Adrenal gland (tissue), 12 donors: ENCODE data around the gene DNAH11. TPM values are rescaled to one million over a fixed set of nuclear protein-coding genes. Genes with fewer than 3 reads are reported as not detected.
"Not testable (repeated sequence)": the region's sequence is repeated elsewhere in the genome, so short reads cannot be mapped to it uniquely, and the experiment has no call there.

Source experiments
- DNase-seq, 7 donors: peaks; one replicate each; pipeline ENCODE4 v3.0.0-alpha.2; 2019 to 2020
- H3K27ac ChIP-seq, 5 donors: fragments of 200-600 bp; sonication (generic) in 4 of 5; 1 replicate in 3 of 5; 2 replicates in 2 of 5; pipeline versions ENCODE4 v1.5.1 to v1.8.0; 2016 to 2020; ENCODE audit warnings: mild to moderate bottlenecking in 1 of 5
- H3K27me3 ChIP-seq: fragments of 200-600 bp; 2 replicates; pipeline ENCODE4 v1.8.0; 2021
- H3K36me3 ChIP-seq, 2 donors: fragments of 200-600 bp; replicated peaks in 1 of 2; 1 replicate in 1 of 2; 2 replicates in 1 of 2; pipeline versions ENCODE4 v1.5.1 to v1.8.0; 2018 to 2022
- H3K4me1 ChIP-seq, 2 donors: fragments of 200-600 bp; replicated peaks in 1 of 2; 1 replicate in 1 of 2; 2 replicates in 1 of 2; pipeline versions ENCODE4 v1.5.1 to v1.8.0; 2018 to 2021
- H3K4me3 ChIP-seq, 4 donors: fragments of 200-600 bp; sonication (generic) in 3 of 4; one replicate each; pipeline ENCODE4 v1.5.1; 2016 to 2018
- H3K9me3 ChIP-seq, 3 donors: fragments of 200-600 bp; sonication (generic) in 1 of 3; replicated peaks in 1 of 3; 1 replicate in 2 of 3; 2 replicates in 1 of 3; pipeline versions ENCODE4 v1.5.1 to v1.8.0; 2016 to 2021
- CTCF ChIP-seq, 6 experiments: fragments of 450-650 bp in 4 of 6; fragments of 200-600 bp in 2 of 6; sonication (generic) in 1 of 6; IDR thresholded peaks; 1 replicate in 5 of 6; 2 replicates in 1 of 6; pipeline versions ENCODE4 v1.5.1 to v1.8.0; 2016 to 2021; ENCODE audit warnings: antibody characterized with exemption in 6 of 6, mild to moderate bottlenecking in 2 of 6, moderate library complexity in 1 of 6
- POLR2A ChIP-seq, 2 donors: fragments of 450-650 bp; IDR thresholded peaks; one replicate each; pipeline ENCODE4 v1.6.1; 2017; ENCODE audit warnings: antibody characterized with exemption in 2 of 2, mild to moderate bottlenecking in 2 of 2, moderate library complexity in 1 of 2
- WGBS, 4 donors: extraction: QIAGEN DNeasy Blood & Tissue Kit in 2 of 4; methylation state at CpG; one replicate each; pipeline versions ENCODE4 v1.1.5 to v1.1.7; 2013 to 2017; 5-methylcytosine and 5-hydroxymethylcytosine counted together
- intact Hi-C, 2 donors: fragments of 100-400 bp; cut with DNase I; formaldehyde crosslinking; loops; one replicate each; pipeline versions ENCODE4 v1.14.1 to v1.15.0; 2022 to 2023
- polyA plus RNA-seq, 3 donors: library from polyadenylated mRNA; stranded (reverse); fragments of 200-250 nt in 2 of 3; fragments of 350-450 nt in 1 of 3; fragmentation: Illumina TruSeq in 1 of 3; extraction: RNeasy Lipid Tissue Mini Kit (QIAGEN cat#74804) in 1 of 3; gene quantifications; one replicate each; pipeline ENCODE4 v1.2.3, GENCODE V29; 2013 to 2014
- total RNA-seq, 9 donors: library from RNA; depleted of rRNA in 4 of 9; stranded (reverse); fragments of >200 nt in 4 of 9; fragments of 120-200 nt in 1 of 9; fragmentation: NEBNext Ultra II Directional in 1 of 9; extraction: Animal tissue kit (Norgen Biotek cat#: 25700) in 1 of 9; gene quantifications; one replicate each; pipeline versions ENCODE4 v1.1.0 to v1.2.4, GENCODE V29; 2013 to 2023
- donor health status: healthy with polysubstance abuse.
- donor health status: Bipolar disorder and iron deficiency.
- donor health status: DM: yes; HTN: yes; CAD: no.
- donor health status: DM: no; HTN: no; CAD: no.
- donor health status: DM: no; HTN: no; CAD: no.
- donor health status: DM: yes; HTN: yes; CAD: no.

The DNAH11 gene
- total and polyA plus RNA-seq, 12 donors: 5.1 to 77.7 (median 23.1) TPM

DNA sequence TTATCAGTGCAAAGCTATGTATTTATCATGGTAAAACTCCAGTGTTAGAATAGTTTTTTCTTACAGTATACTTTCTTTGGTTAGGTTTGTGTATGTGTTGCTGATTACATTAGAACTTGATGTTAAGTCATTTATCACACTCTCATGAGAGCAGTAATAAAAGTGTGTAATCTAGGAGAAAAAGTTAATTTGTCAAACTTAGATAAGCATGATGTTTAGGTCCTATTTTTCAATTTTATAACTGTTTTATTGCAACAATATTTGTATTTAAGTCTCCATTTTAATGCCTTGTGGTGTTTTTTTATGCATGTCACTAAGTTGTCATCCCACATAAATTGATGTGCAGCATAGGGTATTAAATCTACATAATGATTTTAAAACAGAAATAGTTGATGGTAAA lies 28.8 kb upstream of the DNAH11 start:
- H3K9me3 ChIP-seq: peaks cover 0 to 3% (median 0%) of the 10 kb centered on the region in 3 donors
- DNase-seq: no peak
- no peaks in the 10 kb centered on the region for H3K4me1 ChIP-seq
- no peaks in the 10 kb centered on the region for H3K36me3 ChIP-seq
- no peak overlapping the region for H3K4me3 ChIP-seq
- no peak for TF ChIP-seq CTCF (IDR thresholded peaks at IDR 0.05)
- TF ChIP-seq POLR2A (IDR thresholded peaks at IDR 0.05): no peak
- H3K27ac ChIP-seq: no peak overlapping the region
- intact Hi-C loops: no loop called here
- H3K27me3 ChIP-seq: no peaks in the 10 kb centered on the region

GRCh38 chr7:21524680-21525079 lies 18.2 kb upstream of the DNAH11 start:
- no peak overlapping the region for H3K27ac ChIP-seq
- WGBS, 4 donors: 76 to 92% (median 83%) methylated on average over 1 of the region's 1 CpG
- no peak overlapping the region for H3K4me3 ChIP-seq
- no peak for TF ChIP-seq POLR2A (IDR thresholded peaks at IDR 0.05)
- no peak for TF ChIP-seq CTCF (IDR thresholded peaks at IDR 0.05)
- no peaks in the 10 kb centered on the region for H3K36me3 ChIP-seq
- intact Hi-C loops: no loop called here
- no peak for DNase-seq
- no peaks in the 10 kb centered on the region for H3K9me3 ChIP-seq
- no peaks in the 10 kb centered on the region for H3K27me3 ChIP-seq
- no peaks in the 10 kb centered on the region for H3K4me1 ChIP-seq

DNA sequence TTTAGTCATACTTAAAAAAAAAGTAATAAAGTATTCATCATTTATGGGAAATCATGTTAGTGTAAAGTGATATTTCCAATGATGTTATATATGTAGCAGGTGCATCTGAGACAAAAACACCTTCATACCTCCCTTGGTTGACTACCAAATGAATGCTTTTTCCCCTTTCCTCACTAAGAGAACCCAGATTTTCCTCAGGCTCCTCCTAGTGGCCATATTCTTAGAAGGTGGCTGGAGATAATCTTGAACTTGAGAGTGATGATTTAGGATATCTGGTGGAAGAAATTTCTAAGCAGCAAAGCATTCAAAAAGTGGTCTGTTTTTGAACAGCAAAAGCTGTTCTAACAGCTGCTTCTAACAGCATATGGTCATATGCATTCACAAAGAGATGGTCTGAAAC lies 16.8 kb upstream of the DNAH11 start:
- Histone ChIP-seq H3K4me1 (no peaks in the 10 kb centered on the region), H3K9me3 (no peaks in the 10 kb centered on the region), H3K4me3 (no peak overlapping the region), H3K27ac (no peak overlapping the region), H3K36me3 (no peaks in the 10 kb centered on the region), H3K27me3 (no peaks in the 10 kb centered on the region)
- intact Hi-C loops: no loop called here
- DNase-seq: no peak
- TF ChIP-seq CTCF (IDR thresholded peaks at IDR 0.05) (peak; percentile 12 to 43 (median 30)), POLR2A (IDR thresholded peaks at IDR 0.05) (no peak)

DNA sequence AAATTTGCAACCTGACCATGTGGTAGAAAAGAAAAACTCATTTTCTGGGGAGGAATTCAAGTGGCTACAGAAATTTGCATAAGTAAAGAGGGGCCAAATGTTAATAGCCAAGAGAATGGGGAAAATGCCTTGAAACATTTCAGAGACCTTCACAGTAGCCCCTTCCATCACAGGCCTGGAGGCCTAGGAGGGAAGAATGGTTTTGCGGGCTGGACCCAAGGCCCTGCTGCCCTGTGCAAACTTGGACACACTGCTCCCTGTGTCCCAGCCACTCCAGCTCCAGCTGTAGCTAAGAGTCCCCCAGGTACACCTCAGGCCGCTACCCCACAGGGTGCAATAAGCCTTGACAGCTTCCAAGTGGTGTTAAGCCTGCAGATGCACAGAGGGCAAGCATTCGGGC lies 16.4 kb upstream of the DNAH11 start:
- TF ChIP-seq CTCF (IDR thresholded peaks at IDR 0.05): no peak
- TF ChIP-seq POLR2A (IDR thresholded peaks at IDR 0.05): no peak
- intact Hi-C loops: no loop called here
- no peak overlapping the region for H3K4me3 ChIP-seq
- no peaks in the 10 kb centered on the region for H3K9me3 ChIP-seq
- H3K27me3 ChIP-seq: no peaks in the 10 kb centered on the region
- no peak overlapping the region for H3K27ac ChIP-seq
- no peak for DNase-seq
- H3K4me1 ChIP-seq: no peaks in the 10 kb centered on the region
- WGBS, 4 donors: 60 to 95% (median 86%) methylated on average over 1 to 3 of the region's 3 CpGs
- H3K36me3 ChIP-seq: no peaks in the 10 kb centered on the region

- H3K4me3 ChIP-seq, DNase-seq, H3K36me3 ChIP-seq, intact Hi-C loops, H3K9me3 ChIP-seq, H3K27me3 ChIP-seq, H3K4me1 ChIP-seq, H3K27ac ChIP-seq: not testable (repeated sequence)
- WGBS, 4 donors: 50 to 81% (median 69%) methylated on average over 1 of the region's 1 CpG
Observed at GRCh38 chr7:21532485-21532884, 10.4 kb upstream of the DNAH11 start.

DNA sequence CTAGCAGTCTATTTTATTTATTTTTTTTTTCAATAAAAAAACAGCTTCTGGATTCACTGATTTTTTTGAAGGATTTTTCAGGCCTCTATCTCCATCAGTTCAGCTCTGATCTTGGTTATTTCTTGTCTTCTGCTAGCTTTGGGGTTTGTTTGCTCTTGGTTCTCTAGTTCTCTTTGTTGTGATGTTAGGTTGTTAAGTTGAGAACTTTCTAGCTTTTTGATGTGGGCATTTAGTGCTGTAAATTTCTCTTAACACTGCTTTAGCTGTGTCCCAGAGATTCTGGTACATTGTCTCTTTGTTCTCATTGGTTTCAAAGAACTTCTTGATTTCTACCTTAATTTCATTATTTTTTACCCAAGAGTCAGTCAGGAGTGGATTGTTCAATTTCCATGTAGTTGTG lies 9.2 kb upstream of the DNAH11 start:
- H3K27me3 ChIP-seq, H3K4me1 ChIP-seq, H3K9me3 ChIP-seq, H3K4me3 ChIP-seq, DNase-seq, H3K36me3 ChIP-seq, H3K27ac ChIP-seq, intact Hi-C loops: not testable (repeated sequence)

DNA sequence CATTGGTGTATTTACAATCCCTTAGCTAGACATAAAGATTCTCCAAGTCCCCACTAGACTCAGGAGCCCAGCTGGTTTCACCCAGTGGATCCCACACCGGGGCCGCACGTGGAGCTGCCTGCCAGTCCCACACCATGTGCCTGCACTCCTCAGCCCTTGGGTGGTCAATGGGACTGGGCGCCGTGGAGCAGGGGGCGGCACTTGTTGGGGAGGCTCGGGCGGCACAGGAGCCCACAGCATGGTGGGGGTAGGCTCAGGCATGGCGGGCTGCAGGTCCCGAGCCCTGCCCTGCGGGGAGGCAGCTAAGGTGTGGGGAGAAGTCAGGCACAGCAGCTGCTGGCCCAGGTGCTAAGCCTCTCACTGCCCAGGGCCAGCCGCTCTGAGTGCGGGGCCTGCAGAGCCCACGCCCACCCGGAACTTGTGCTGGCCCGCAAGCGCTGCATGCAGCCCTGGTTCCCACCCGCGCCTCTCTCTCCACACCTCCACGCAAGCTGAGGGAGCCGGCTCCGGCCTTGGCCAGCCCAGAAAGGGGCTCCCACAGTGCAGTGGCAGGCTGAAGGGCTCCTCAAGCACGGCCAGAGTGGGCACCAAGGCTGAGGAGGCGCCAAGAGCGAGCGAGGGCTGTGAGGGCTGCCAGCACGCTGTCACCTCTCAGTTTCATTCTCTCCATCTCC lies 6.3 kb upstream of the DNAH11 start:
- H3K4me1 ChIP-seq, DNase-seq, H3K27me3 ChIP-seq, H3K9me3 ChIP-seq, intact Hi-C loops, H3K36me3 ChIP-seq, H3K4me3 ChIP-seq, H3K27ac ChIP-seq: not testable (repeated sequence)
- 94 to 96% (median 95%) methylated on average over 12 to 27 of the region's 27 CpGs for WGBS, 4 donors
